GM12873 (cell line): Measurements from ENCODE around the gene BRPF3.

Experiments used
- TF ChIP-seq, protein P1 (sequence below): IDR thresholded peaks from 2 replicates; pipeline ENCODE4 v1.5.1; 2012; ENCODE audit warnings: low read depth, mild to moderate bottlenecking, moderate library complexity, low read length, control low read depth; ENCODE audit not compliant: insufficient read depth; ENCODE audit errors: missing control alignments

The BRPF3 gene

DNA sequence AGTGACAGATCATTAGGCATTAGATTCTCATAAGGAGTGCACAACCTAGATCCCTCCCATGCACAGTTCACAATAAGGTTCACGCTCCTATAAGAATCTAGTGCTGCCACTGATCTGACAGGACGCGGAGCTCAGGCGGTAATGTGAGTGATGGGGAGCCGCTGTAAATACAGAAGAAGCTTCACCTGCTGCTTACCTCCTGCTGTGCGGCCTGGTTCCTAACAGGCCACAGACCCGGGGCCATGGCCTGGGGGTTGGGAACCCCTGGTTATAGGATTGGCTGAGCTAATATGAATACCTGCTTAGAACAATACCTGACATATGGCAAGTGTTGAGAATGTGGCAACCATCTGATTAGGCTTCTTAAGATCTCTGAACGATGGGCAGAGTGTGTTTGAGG, 75.7 kb downstream of the BRPF3 start:
- TF ChIP-seq, protein P1, sequence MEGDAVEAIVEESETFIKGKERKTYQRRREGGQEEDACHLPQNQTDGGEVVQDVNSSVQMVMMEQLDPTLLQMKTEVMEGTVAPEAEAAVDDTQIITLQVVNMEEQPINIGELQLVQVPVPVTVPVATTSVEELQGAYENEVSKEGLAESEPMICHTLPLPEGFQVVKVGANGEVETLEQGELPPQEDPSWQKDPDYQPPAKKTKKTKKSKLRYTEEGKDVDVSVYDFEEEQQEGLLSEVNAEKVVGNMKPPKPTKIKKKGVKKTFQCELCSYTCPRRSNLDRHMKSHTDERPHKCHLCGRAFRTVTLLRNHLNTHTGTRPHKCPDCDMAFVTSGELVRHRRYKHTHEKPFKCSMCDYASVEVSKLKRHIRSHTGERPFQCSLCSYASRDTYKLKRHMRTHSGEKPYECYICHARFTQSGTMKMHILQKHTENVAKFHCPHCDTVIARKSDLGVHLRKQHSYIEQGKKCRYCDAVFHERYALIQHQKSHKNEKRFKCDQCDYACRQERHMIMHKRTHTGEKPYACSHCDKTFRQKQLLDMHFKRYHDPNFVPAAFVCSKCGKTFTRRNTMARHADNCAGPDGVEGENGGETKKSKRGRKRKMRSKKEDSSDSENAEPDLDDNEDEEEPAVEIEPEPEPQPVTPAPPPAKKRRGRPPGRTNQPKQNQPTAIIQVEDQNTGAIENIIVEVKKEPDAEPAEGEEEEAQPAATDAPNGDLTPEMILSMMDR, result no peak

DNA sequence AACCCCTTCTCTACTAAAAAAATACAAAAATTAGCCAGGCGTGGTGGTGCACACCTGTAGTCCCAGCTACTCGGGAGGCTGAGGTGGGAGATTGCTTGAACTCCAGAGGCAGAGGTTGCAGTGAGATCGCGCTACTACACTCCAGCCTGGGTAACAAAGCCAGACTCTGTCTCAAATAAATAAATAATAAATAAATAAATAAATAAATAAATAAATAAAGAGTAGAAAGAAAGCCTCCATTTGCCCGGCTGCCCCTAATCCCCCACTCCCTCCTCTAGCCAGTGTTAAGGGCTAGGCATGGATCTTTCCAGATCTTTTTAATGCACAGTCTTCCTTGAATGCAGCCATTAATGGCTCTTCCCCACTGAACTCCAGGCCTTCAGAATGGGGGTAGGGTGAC, 76.5 kb downstream of the BRPF3 start:
- TF ChIP-seq, protein P1, result no peak

DNA sequence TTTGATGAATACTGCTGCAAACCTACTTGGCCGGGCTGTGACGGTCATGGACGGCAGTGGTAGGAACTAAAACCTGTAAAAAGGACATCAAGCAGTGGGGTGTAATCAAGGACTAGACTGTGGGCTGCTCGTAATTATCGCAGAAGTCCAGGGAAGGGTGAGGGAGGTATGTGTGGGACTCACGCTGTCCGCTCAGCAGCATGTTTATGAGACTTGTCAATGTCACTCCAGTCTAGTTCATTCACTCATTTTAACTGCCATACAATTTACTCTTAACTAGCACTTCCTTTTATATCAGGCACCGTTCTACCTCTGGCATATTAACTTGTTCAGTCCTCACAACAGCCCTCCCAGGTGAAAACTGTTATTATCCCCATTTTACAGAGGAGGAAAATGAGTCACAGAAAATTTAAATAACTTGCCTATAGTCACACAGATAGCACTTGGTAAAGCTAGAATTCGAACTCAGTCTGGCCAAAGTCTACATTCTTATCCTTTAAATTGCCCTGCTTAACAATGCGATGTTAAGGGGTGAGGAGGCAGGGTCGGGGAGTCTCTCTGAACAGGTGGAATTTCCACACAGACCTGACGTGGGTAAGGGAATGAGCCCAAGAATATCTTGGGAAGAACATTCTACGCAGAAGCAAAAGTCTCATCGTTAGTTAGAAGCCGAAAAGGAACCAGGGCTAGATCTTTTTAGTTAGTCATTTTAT, 77.4 kb downstream of the BRPF3 start:
- TF ChIP-seq, protein P1, result no peak

DNA sequence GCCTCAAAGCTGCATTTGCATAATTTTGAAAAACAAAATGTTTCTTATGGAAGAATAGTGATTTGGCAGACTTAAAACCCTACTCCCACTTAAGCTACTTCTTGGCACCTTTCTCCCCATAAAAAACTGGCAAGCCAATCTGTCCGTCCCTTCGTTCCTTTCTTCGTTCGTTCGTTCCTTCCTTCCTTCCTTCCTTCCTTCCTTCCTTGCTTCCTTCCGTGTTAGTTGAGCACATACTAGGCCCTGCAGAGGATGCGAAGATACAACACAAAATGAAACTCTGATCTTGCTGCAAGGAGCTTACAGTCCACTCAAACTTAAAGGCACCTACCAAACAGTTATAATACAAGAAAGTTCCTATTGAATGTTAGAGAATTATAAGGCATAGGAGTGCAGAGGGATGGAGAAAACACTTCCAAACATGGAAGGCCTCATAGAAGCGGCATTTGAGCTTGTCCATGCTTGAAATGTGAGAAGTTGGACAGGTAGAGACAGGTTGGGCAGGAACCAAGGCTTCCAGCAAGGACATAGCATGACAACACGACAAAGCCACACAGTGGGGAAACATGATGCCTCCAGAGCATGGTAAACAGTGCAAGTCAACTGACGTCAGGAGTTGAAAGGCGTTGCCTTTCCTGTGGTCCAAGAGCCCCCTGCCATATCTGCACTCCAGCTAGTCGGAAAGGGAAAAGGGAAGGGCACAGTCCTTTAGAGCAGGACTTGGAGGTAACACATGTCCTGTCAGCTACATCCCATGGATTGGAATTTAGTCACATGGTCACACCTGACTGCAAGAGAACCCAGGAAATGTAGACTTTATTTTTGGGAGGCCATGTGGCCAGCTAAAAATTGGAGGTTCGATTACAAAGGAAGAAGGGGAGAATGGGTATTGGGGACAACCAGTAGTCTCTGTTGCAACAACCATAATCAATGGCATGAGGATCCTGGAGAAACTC, 80.3 kb downstream of the BRPF3 start:
- TF ChIP-seq, protein P1, result no peak

DNA sequence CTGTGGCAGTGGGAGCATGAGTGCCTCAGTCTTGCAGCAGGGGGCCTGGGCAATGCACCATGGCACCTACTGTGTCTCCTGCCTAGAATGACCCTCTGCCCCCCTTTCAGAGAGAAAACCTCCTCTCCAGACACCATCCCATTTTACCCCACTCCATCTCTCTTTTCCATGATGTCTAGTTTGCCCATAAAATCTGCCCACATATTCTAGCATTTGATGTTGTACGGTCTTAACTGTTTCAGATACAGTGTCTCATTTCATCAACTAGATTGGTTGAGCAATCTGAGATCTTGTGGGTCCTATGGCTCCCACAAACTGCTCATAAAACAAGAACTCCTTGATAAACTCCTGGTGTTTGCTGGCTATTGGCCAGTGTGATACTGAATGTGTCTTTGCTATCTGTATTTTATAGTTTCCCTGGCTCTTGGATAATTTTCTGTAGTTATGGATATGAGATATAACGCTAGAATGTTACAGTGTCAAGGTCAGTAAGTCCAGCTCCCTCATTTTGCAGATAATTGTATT, 81.5 kb downstream of the BRPF3 start:
- TF ChIP-seq, protein P1, result no peak

DNA sequence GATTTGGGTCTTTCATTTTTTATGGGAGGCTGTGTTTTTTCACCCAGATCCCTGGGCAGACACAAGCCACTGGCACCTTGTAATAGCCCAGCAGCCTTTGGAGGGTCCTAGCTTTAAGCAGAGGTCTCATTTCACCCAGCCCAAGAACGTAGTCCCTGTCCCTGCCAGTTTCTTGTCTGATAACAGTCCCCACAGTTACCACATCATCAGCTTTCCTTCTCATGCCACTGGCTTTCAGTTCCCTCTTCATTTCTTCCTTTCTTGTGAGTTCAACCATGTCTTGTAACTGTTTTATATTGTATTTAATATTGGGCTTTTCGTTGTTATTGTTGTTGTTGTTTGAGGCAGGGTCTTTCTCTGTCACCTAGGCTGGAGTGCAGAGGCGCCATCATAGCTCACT, 83.9 kb downstream of the BRPF3 start:
- TF ChIP-seq, protein P1, result no peak

DNA sequence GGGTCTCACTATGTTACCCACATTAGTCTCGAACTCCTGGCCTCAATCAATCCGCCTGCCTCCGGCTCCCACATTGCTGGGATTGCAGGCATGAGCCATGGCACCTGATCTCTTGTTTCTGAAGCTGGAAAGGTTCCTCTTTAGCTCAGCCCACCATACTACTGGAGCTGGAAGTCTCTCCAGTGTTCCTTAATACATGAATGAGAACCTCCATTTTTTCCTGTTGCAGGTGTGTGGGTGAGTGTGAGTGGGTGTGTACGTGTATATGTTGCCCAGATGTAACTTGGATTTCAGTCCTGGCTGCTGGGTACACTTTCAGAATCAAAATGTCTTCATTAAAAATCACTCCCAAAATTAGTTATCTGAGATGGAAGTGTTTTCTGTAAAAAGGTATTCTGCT, 84.4 kb downstream of the BRPF3 start:
- TF ChIP-seq, protein P1, result no peak
